Hepatocyte (in vitro differentiated cells): ENCODE results near the gene POSTN. TPM values are rescaled to one million over a fixed set of nuclear protein-coding genes. Genes with fewer than 3 reads are reported as not detected.
A peak's percentile ranks its signal among the peaks of the same experiment; 100 is the strongest.

Experiments used
- DNase-seq: peaks from one replicate; pipeline ENCODE4 v3.0.0-alpha.2; 2016; ENCODE audit warnings: low spot score
- H2AFZ ChIP-seq: fragments of 200-600 bp; sonication (generic); 2 replicates; pipeline ENCODE4 v1.6.0; 2016; ENCODE audit warnings: antibody characterized with exemption, mild to moderate bottlenecking
- H3K27ac ChIP-seq: fragments of 200-600 bp; sonication (generic); 2 replicates; pipeline ENCODE4 v1.5.1; 2016; ENCODE audit warnings: mild to moderate bottlenecking
- H3K27me3 ChIP-seq: fragments of 200-600 bp; sonication (generic); 2 replicates; pipeline ENCODE4 v1.6.1; 2016
- H3K36me3 ChIP-seq: fragments of 200-600 bp; sonication (generic); replicated peaks from 2 replicates; pipeline ENCODE4 v1.5.1; 2016; ENCODE audit warnings: low read depth; ENCODE audit not compliant: insufficient read depth
- H3K4me1 ChIP-seq: fragments of 200-600 bp; sonication (generic); 2 replicates; pipeline ENCODE4 v1.5.1; 2016; ENCODE audit warnings: mild to moderate bottlenecking, moderate library complexity; ENCODE audit not compliant: insufficient read depth
- H3K4me2 ChIP-seq: fragments of 200-600 bp; sonication (generic); 2 replicates; pipeline ENCODE4 v1.6.0; 2016
- H3K4me3 ChIP-seq: fragments of 200-600 bp; sonication (generic); 2 replicates; pipeline ENCODE4 v1.5.1; 2016; ENCODE audit warnings: mild to moderate bottlenecking
- H3K79me2 ChIP-seq: fragments of 200-600 bp; sonication (generic); 2 replicates; pipeline ENCODE4 v1.6.0; 2017; ENCODE audit warnings: mild to moderate bottlenecking
- H3K9me2 ChIP-seq: fragments of 200-600 bp; sonication (generic); replicated peaks from 2 replicates; pipeline ENCODE4 v1.6.0; 2017; ENCODE audit warnings: mild to moderate bottlenecking; ENCODE audit not compliant: insufficient read depth
- H3K9me3 ChIP-seq: fragments of 200-600 bp; sonication (generic); 2 replicates; pipeline ENCODE4 v1.5.1; 2016; ENCODE audit warnings: low read depth, mild to moderate bottlenecking
- H4K20me1 ChIP-seq: fragments of 200-600 bp; sonication (generic); 2 replicates; pipeline ENCODE4 v1.6.0; 2016; ENCODE audit warnings: mild to moderate bottlenecking; ENCODE audit not compliant: insufficient read depth, poor library complexity, severe bottlenecking
- CTCF ChIP-seq: fragments of 200-600 bp; sonication (generic); IDR thresholded peaks from 2 replicates; pipeline ENCODE4 v1.5.1; 2016; ENCODE audit warnings: antibody characterized with exemption, mild to moderate bottlenecking; ENCODE audit not compliant: poor library complexity
- EZH2 ChIP-seq: fragments of 200-600 bp; sonication (generic); IDR thresholded peaks from 2 replicates; pipeline ENCODE4 v1.6.1; 2016; ENCODE audit warnings: antibody characterized with exemption, mild to moderate bottlenecking, borderline replicate concordance
- EZH2phosphoT487 ChIP-seq: fragments of 200-600 bp; sonication (generic); IDR thresholded peaks from one replicate; pipeline ENCODE4 v1.6.1; 2018; ENCODE audit warnings: antibody characterized with exemption, mild to moderate bottlenecking, low read depth, moderate library complexity; ENCODE audit not compliant: unreplicated experiment, severe bottlenecking
- WGBS: methylation state at CpG from one replicate; pipeline ENCODE4 v1.1.6; 2016; ENCODE audit warnings: low lambda C conversion rate; ENCODE audit errors: missing lambda C conversion rate; 5-methylcytosine and 5-hydroxymethylcytosine counted together
- polyA plus RNA-seq: library from polyadenylated mRNA; unstranded; fragments of >200 nt; fragmentation: Nextera tagmentation; extraction: Ambion mirVana; gene quantifications from 2 replicates; pipeline ENCODE4 v1.2.1, GENCODE V29; 2016
- total RNA-seq: library from RNA; depleted of rRNA; stranded (reverse); fragments of >200 nt; gene quantifications from 2 replicates; pipeline ENCODE4 v1.2.3, GENCODE V29; 2014

The POSTN gene
- total and polyA plus RNA-seq, 2 experiments from 2014 or later: 179 to 233 TPM

- Histone ChIP-seq H3K9me3 (no peaks in the 10 kb centered on the region), H4K20me1 (no peaks in the 10 kb centered on the region), H3K27me3 (no peaks in the 10 kb centered on the region), H3K4me2 (no peak overlapping the region), H2AFZ (no peak overlapping the region), H3K36me3 (no peaks in the 10 kb centered on the region), H3K79me2 (no peaks in the 10 kb centered on the region), H3K27ac (no peak overlapping the region), H3K4me1 (no peaks in the 10 kb centered on the region), H3K9me2 (no peaks in the 10 kb centered on the region), H3K4me3 (no peak overlapping the region)
- DNase-seq: no peak
- TF ChIP-seq CTCF: no peak
- 84% methylated on average over 4 of the region's 4 CpGs for WGBS
Observed at GRCh38 chr13:37627428-37627827, 28.9 kb upstream of the POSTN start.

- TF ChIP-seq EZH2phosphoT487 (no peak), EZH2 (no peak), CTCF (no peak)
- Histone ChIP-seq H3K27ac (no peak overlapping the region), H3K4me1 (no peaks in the 10 kb centered on the region), H3K79me2 (no peaks in the 10 kb centered on the region), H3K27me3 (no peaks in the 10 kb centered on the region), H3K4me2 (no peak overlapping the region), H3K9me3 (no peaks in the 10 kb centered on the region), H3K9me2 (no peaks in the 10 kb centered on the region), H3K4me3 (no peak overlapping the region), H4K20me1 (no peaks in the 10 kb centered on the region), H2AFZ (no peak overlapping the region), H3K36me3 (no peaks in the 10 kb centered on the region)
- peak; percentile 31 for DNase-seq
- WGBS: 85% methylated on average over 3 of the region's 3 CpGs
Observed at GRCh38 chr13:37621811-37622361, 23.3 kb upstream of the POSTN start.

- WGBS: 72% methylated on average over 2 of the region's 2 CpGs
- no peaks in the 10 kb centered on the region for H3K79me2 ChIP-seq
- no peaks in the 10 kb centered on the region for H3K36me3 ChIP-seq
- TF ChIP-seq EZH2phosphoT487 (no peak), CTCF (no peak)
- H3K27me3 ChIP-seq: no peaks in the 10 kb centered on the region
- H4K20me1 ChIP-seq: no peaks in the 10 kb centered on the region
- DNase-seq: no peak
- H3K9me2 ChIP-seq: no peaks in the 10 kb centered on the region
- H3K9me3 ChIP-seq: no peaks in the 10 kb centered on the region
- no peak overlapping the region for H3K4me3 ChIP-seq
- H3K4me2 ChIP-seq: no peak overlapping the region
- no peak overlapping the region for H3K27ac ChIP-seq
- H3K4me1 ChIP-seq: no peaks in the 10 kb centered on the region
- no peak overlapping the region for H2AFZ ChIP-seq
Observed at GRCh38 chr13:37618554-37618953, 20.0 kb upstream of the POSTN start.

DNA sequence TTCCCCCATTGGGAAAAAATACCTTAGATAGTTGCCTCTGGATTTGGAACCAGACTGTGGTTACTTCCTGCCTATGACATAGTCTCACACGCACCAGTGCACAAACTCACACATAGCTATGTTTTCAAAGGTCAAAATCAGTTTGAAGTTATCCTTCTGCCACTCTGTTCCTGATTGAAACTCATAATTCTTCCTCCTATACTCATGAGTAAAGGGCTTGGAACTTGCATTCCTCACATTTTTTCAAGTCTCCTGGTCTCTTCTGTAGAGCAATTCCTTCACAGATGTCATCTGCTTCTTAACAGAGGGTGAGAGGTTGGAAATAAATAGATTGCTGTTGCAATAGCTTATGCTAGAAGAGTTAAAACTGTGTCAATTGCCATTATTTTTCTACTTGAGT is 18.6 kb upstream of the POSTN start:
- Histone ChIP-seq H3K4me2 (no peak overlapping the region), H3K9me2 (no peaks in the 10 kb centered on the region), H3K4me1 (no peaks in the 10 kb centered on the region), H2AFZ (no peak overlapping the region), H3K27me3 (no peaks in the 10 kb centered on the region), H4K20me1 (no peaks in the 10 kb centered on the region), H3K79me2 (no peaks in the 10 kb centered on the region), H3K9me3 (no peaks in the 10 kb centered on the region), H3K4me3 (no peak overlapping the region), H3K27ac (peak overlapping the region; percentile 38), H3K36me3 (no peaks in the 10 kb centered on the region)
- WGBS: 60% methylated on average over 1 of the region's 1 CpG
- DNase-seq: peak; percentile 6
- TF ChIP-seq EZH2 (no peak), EZH2phosphoT487 (no peak), CTCF (no peak)
